Transverse colon (tissue), 4 donors: ENCODE measurements around the gene ARFIP1. TPM values are rescaled to one million over a fixed set of nuclear protein-coding genes. Genes with fewer than 3 reads are reported as not detected.

ENCODE experiments used
- DNase-seq: peaks from one replicate; pipeline ENCODE4 v3.0.0-alpha.2; 2019
- H3K27ac ChIP-seq, 4 donors: fragments of 200-600 bp; sonication (generic); 2 replicates each; pipeline ENCODE4 v1.5.1; 2016 to 2018; ENCODE audit warnings: inconsistent platforms in 4 of 4
- H3K27me3 ChIP-seq: fragments of 200-600 bp; sonication (generic); 2 replicates; pipeline ENCODE4 v1.5.1; 2017; ENCODE audit warnings: inconsistent platforms
- H3K36me3 ChIP-seq, 4 donors: fragments of 200-600 bp; sonication (generic); 2 replicates each; pipeline ENCODE4 v1.5.1; 2017 to 2019; ENCODE audit warnings: inconsistent platforms in 4 of 4
- H3K4me1 ChIP-seq, 4 donors: fragments of 200-600 bp; sonication (generic); 2 replicates each; pipeline ENCODE4 v1.5.1; 2017 to 2020; ENCODE audit warnings: inconsistent platforms in 4 of 4
- H3K4me3 ChIP-seq, 4 donors: fragments of 200-600 bp; sonication (generic); 1 replicate in 1 of 4; 2 replicates in 3 of 4; pipeline versions ENCODE4 v1.5.1 to v1.6.1; 2017 to 2019; ENCODE audit warnings: inconsistent platforms in 4 of 4
- H3K9me3 ChIP-seq, 2 donors: fragments of 200-600 bp; sonication (generic); 2 replicates each; pipeline ENCODE4 v1.5.1; 2017 to 2019; ENCODE audit warnings: inconsistent platforms in 2 of 2
- EP300 ChIP-seq: sonication (generic); formaldehyde crosslinking; IDR thresholded peaks from one replicate; pipeline ENCODE4 v1.6.1; 2017; ENCODE audit warnings: antibody characterized with exemption, low read depth
- POLR2A ChIP-seq: fragments of 450-650 bp; IDR thresholded peaks from one replicate; pipeline ENCODE4 v1.6.1; 2016; ENCODE audit warnings: antibody characterized with exemption, mild to moderate bottlenecking, moderate library complexity
- POLR2AphosphoS5 ChIP-seq, 3 donors: sonication (generic); formaldehyde crosslinking; IDR thresholded peaks; one replicate each; pipeline ENCODE4 v1.6.1; 2016; ENCODE audit warnings: antibody characterized with exemption in 3 of 3
- WGBS, 2 donors: methylation state at CpG; one replicate each; pipeline ENCODE4 v1.1.5; 2018; ENCODE audit warnings: low coverage in 1 of 2; 5-methylcytosine and 5-hydroxymethylcytosine counted together
- in situ Hi-C, 4 donors: fragments of 200-750 bp; cut with MboI; loops; one replicate each; pipeline versions ENCODE4 v1.15.0 to v1.15.1; 2017; ENCODE audit warnings: low sequenced_read_pairs in 3 of 4, low pct_ligation_motif_present in 1 of 4, low pct_unique_long_range_greater_than_20kb in 1 of 4
- intact Hi-C: fragments of 100-400 bp; cut with DNase I; formaldehyde crosslinking; loops from one replicate; pipeline ENCODE4 v1.15.1; 2023; ENCODE audit warnings: low total_unique reads
- total RNA-seq, 4 donors: library from RNA; depleted of rRNA; stranded (reverse); fragments of >200 nt; gene quantifications; one replicate each; pipeline ENCODE4 v1.1.0, GENCODE V29; 2016
- TF ChIP-seq, protein P1 (sequence below), 5 experiments: fragments of 200-600 bp in 3 of 5; fragments of 450-650 bp in 2 of 5; sonication (generic) in 3 of 5; IDR thresholded peaks; 1 replicate in 2 of 5; 2 replicates in 3 of 5; pipeline ENCODE4 v1.5.1; 2016 to 2017; ENCODE audit warnings: antibody characterized with exemption in 5 of 5, inconsistent platforms in 3 of 5, mild to moderate bottlenecking in 2 of 5, moderate library complexity in 1 of 5

Gene ARFIP1, protein sequence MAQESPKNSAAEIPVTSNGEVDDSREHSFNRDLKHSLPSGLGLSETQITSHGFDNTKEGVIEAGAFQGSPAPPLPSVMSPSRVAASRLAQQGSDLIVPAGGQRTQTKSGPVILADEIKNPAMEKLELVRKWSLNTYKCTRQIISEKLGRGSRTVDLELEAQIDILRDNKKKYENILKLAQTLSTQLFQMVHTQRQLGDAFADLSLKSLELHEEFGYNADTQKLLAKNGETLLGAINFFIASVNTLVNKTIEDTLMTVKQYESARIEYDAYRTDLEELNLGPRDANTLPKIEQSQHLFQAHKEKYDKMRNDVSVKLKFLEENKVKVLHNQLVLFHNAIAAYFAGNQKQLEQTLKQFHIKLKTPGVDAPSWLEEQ
- 100 to 1,000 TPM in 1 of 4 donors, 10 to 100 TPM in 3; 35.0 to 115 (median 46.2) TPM for total RNA-seq

- 1% methylated on average over 55 of the region's 55 CpGs; no CpG with 5 or more reads in 1 of the 2 donors for WGBS, 2 donors
- Histone ChIP-seq H3K27ac (peak within 1 kb of the TSS; percentile 87 to 93 (median 92)), H3K4me1 (peaks cover 10 to 49% (median 26%) of the 10 kb centered on the region in 4 donors), H3K9me3 (no peaks in the 10 kb centered on the region), H3K4me3 (peak within 1 kb of the TSS; percentile 66 to 78 (median 71)), H3K27me3 (no peaks in the 10 kb centered on the region), H3K36me3 (no peaks in the 10 kb centered on the region)
- intact Hi-C loops, result loop anchor here (10.0 kb wide), 1 partner anchor 1465 kb away; no protein-coding TSS in a partner anchor
- TF ChIP-seq POLR2AphosphoS5 (IDR thresholded peaks at IDR 0.05) (peak; percentile 75 to 83 (median 83)), EP300 (no peak), POLR2A (peak; percentile 83)
- TF ChIP-seq, protein P1, sequence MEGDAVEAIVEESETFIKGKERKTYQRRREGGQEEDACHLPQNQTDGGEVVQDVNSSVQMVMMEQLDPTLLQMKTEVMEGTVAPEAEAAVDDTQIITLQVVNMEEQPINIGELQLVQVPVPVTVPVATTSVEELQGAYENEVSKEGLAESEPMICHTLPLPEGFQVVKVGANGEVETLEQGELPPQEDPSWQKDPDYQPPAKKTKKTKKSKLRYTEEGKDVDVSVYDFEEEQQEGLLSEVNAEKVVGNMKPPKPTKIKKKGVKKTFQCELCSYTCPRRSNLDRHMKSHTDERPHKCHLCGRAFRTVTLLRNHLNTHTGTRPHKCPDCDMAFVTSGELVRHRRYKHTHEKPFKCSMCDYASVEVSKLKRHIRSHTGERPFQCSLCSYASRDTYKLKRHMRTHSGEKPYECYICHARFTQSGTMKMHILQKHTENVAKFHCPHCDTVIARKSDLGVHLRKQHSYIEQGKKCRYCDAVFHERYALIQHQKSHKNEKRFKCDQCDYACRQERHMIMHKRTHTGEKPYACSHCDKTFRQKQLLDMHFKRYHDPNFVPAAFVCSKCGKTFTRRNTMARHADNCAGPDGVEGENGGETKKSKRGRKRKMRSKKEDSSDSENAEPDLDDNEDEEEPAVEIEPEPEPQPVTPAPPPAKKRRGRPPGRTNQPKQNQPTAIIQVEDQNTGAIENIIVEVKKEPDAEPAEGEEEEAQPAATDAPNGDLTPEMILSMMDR (IDR thresholded peaks at IDR 0.05), result peak in 3 of 5 experiments; percentile 16 to 19 (median 17)
- peak; percentile 98 for DNase-seq
- in situ Hi-C loops, result no loop called here
These were observed at the start of gene ARFIP1, which contains the start of gene TIGD4 for GRCh38 chr4:152779513-152780266. Gene ARFIP1 (plus strand): TSS chr4:152779954. CDS start chr4:152829634, 49,680 bp downstream. Gene TIGD4 (minus strand): TSS chr4:152779730. CDS start chr4:152771004, 8,726 bp downstream.

DNA sequence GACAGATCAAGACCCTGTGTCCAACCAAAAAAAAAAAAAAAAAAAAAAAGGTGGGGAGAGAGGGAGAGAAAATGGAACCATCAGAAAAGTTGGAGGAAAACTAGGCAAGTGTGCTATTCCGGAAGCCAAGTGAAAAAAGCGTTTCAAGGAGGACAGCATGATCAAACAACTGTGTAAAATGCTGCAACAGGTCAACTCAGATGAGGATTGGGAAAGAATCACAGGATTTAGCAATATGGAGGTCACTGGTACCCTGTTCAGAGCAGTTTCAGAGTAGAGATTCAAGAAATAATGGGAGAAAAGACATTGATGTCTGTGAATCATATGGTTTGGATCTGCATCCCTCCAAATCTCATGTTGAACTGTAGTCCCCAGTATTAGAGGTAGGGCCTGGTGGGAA lies 47.8 kb upstream of the ARFIP1 start:
- intact Hi-C loops, result no loop called here
- 85 to 92% methylated on average over 2 of the region's 2 CpGs for WGBS, 2 donors
- no peaks in the 10 kb centered on the region for H3K4me1 ChIP-seq

GRCh38 chr4:152734015-152734698 lies 45.6 kb upstream of the ARFIP1 start:
- Histone ChIP-seq H3K27me3 (no peaks in the 10 kb centered on the region), H3K4me1 (peaks cover 0 to 8% (median 1%) of the 10 kb centered on the region in 4 donors), H3K9me3 (no peaks in the 10 kb centered on the region), H3K27ac (no peak overlapping the region), H3K4me3 (no peak overlapping the region), H3K36me3 (no peaks in the 10 kb centered on the region)
- in situ Hi-C loops, result loop anchor here in 3 of 4 donors (5.0 to 10.0 kb wide), 3 partner anchors 229 to 239 kb away; no protein-coding TSS in a partner anchor
- intact Hi-C loops, result no loop called here
- TF ChIP-seq POLR2A, result no peak
- no peak for TF ChIP-seq EP300
- TF ChIP-seq POLR2AphosphoS5 (IDR thresholded peaks at IDR 0.05), result no peak
- TF ChIP-seq, protein P1 (IDR thresholded peaks at IDR 0.05), result no peak
- WGBS, 2 donors, result 83 to 98% methylated on average over 5 of the region's 5 CpGs
- no peak for DNase-seq

More for the DNA sequence above, 47.8 kb upstream of the ARFIP1 start:
- Histone ChIP-seq H3K27me3 (no peaks in the 10 kb centered on the region), H3K36me3 (no peaks in the 10 kb centered on the region), H3K27ac (no peak overlapping the region), H3K4me3 (no peak overlapping the region), H3K9me3 (no peaks in the 10 kb centered on the region)
- DNase-seq, result no peak
- TF ChIP-seq POLR2AphosphoS5 (IDR thresholded peaks at IDR 0.05) (no peak), EP300 (no peak), POLR2A (no peak)
- TF ChIP-seq, protein P1 (IDR thresholded peaks at IDR 0.05), result no peak
- in situ Hi-C loops, result loop anchor here in 3 of 4 donors (5.0 to 10.0 kb wide), 3 partner anchors 227 to 237 kb away; no protein-coding TSS in a partner anchor
